HG03520 (cell line): Measurements from ENCODE around the gene BCL2L1.
A peak's percentile ranks its signal among the peaks of the same experiment; 100 is the strongest.
"Not testable (repeated sequence)": the region's sequence is repeated elsewhere in the genome, so short reads cannot be mapped to it uniquely, and the experiment has no call there.

Experiments
- ATAC-seq: cut with Tn5 transposase; IDR thresholded peaks from one replicate; pipeline ENCODE4 v1.9.1; 2021; ENCODE audit warnings: mild to moderate bottlenecking, moderate library complexity; ENCODE audit not compliant: unreplicated experiment

Gene BCL2L1

GRCh38 chr20:31722257-31723068, at the start of gene BCL2L1:
Gene BCL2L1 (minus strand): TSS chr20:31722868. CDS start chr20:31722218, 650 bp downstream.
- no peak for ATAC-seq

GRCh38 chr20:31770243-31770642, 47.6 kb upstream of the BCL2L1 start:
- ATAC-seq = no peak

GRCh38 chr20:31769681-31770080, 47.0 kb upstream of the BCL2L1 start:
- no peak for ATAC-seq

- no peak for ATAC-seq
Observed at GRCh38 chr20:31767805-31768204, 45.1 kb upstream of the BCL2L1 start.

- no peak for ATAC-seq
Observed at GRCh38 chr20:31764641-31765305, 42.1 kb upstream of the BCL2L1 start.

- no peak for ATAC-seq
Observed at GRCh38 chr20:31760519-31761240, 38.0 kb upstream of the BCL2L1 start.

- no peak for ATAC-seq
Observed at GRCh38 chr20:31759836-31760518, 37.3 kb upstream of the BCL2L1 start.

- no peak for ATAC-seq
Observed at GRCh38 chr20:31758991-31759390, 36.3 kb upstream of the BCL2L1 start.

- ATAC-seq = no peak
Observed at GRCh38 chr20:31758521-31758920, 35.9 kb upstream of the BCL2L1 start.

- ATAC-seq = no peak
Observed at GRCh38 chr20:31757254-31757653, 34.6 kb upstream of the BCL2L1 start.

GRCh38 chr20:31751126-31751525, 28.5 kb upstream of the BCL2L1 start:
- ATAC-seq = no peak

GRCh38 chr20:31749223-31749622, 26.6 kb upstream of the BCL2L1 start:
- ATAC-seq = no peak

- no peak for ATAC-seq
Observed at GRCh38 chr20:31747640-31748039, 25.0 kb upstream of the BCL2L1 start.

GRCh38 chr20:31747028-31747427, 24.4 kb upstream of the BCL2L1 start:
- ATAC-seq = not testable (repeated sequence)

GRCh38 chr20:31746068-31746878, 23.6 kb upstream of the BCL2L1 start:
- ATAC-seq = no peak

GRCh38 chr20:31740656-31741323, 18.1 kb upstream of the BCL2L1 start:
- ATAC-seq = no peak

GRCh38 chr20:31740208-31740607, 17.5 kb upstream of the BCL2L1 start:
- no peak for ATAC-seq

GRCh38 chr20:31739550-31739977, 16.9 kb upstream of the BCL2L1 start:
- no peak for ATAC-seq

- ATAC-seq = peak; percentile 97
Observed at GRCh38 chr20:31738729-31739549, 16.3 kb upstream of the BCL2L1 start, which contains the start of gene TPX2. Gene TPX2 (plus strand): TSS chr20:31739290. CDS start chr20:31757477, 18,187 bp downstream.
